Osteoblast (primary cell): ENCODE data around the gene NCAM1. TPM values are rescaled to one million over a fixed set of nuclear protein-coding genes. Genes with fewer than 3 reads are reported as not detected.

Experiments used
- DNase-seq: peaks from one replicate; pipeline ENCODE4 v3.0.0; 2011; ENCODE audit warnings: low spot score, mixed read lengths; ENCODE audit not compliant: insufficient read length; ENCODE audit errors: missing footprints
- H2AFZ ChIP-seq: 2 replicates; pipeline ENCODE4 v1.6.0; 2011; ENCODE audit warnings: mild to moderate bottlenecking, low read length
- H3K27ac ChIP-seq: 2 replicates; pipeline ENCODE4 v1.5.1; 2011; ENCODE audit warnings: mild to moderate bottlenecking, low read depth, low read length, moderate library complexity
- H3K27me3 ChIP-seq: 2 replicates; pipeline ENCODE4 v1.6.0; 2012; ENCODE audit warnings: mild to moderate bottlenecking, control low read depth, inconsistent platforms, low read length, moderate library complexity; ENCODE audit not compliant: insufficient read depth
- H3K36me3 ChIP-seq: 2 replicates; pipeline ENCODE4 v1.5.1; 2011; ENCODE audit warnings: mild to moderate bottlenecking, low read length, control low read depth, moderate library complexity; ENCODE audit not compliant: insufficient read depth
- H3K4me1 ChIP-seq: 2 replicates; pipeline ENCODE4 v1.5.1; 2011; ENCODE audit warnings: mild to moderate bottlenecking, low read length, control low read depth, moderate library complexity; ENCODE audit not compliant: insufficient read depth
- H3K4me2 ChIP-seq: 2 replicates; pipeline ENCODE4 v1.6.0; 2011; ENCODE audit warnings: mild to moderate bottlenecking, low read length; ENCODE audit not compliant: insufficient read depth
- H3K4me3 ChIP-seq: fragments of 200-600 bp; sonication (generic); 3 replicates; pipeline ENCODE4 v1.5.1; 2012; ENCODE audit warnings: mild to moderate bottlenecking, low read length, inconsistent platforms; ENCODE audit not compliant: insufficient read depth
- H3K79me2 ChIP-seq: 2 replicates; pipeline ENCODE4 v1.6.0; 2012; ENCODE audit warnings: mild to moderate bottlenecking, low read length, control low read depth, inconsistent platforms; ENCODE audit not compliant: insufficient read depth
- H3K9me3 ChIP-seq: 2 replicates; pipeline ENCODE4 v1.5.1; 2011; ENCODE audit warnings: low read depth, low read length, control low read depth
- H4K20me1 ChIP-seq: 2 replicates; pipeline ENCODE4 v1.6.0; 2012; ENCODE audit warnings: mild to moderate bottlenecking, low read length, control low read depth; ENCODE audit not compliant: insufficient read depth
- CTCF ChIP-seq: IDR thresholded peaks from 2 replicates; pipeline ENCODE4 v1.5.1; 2011; ENCODE audit warnings: mild to moderate bottlenecking, low read depth, low read length, moderate library complexity; ENCODE audit errors: extremely low read depth
- total RNA-seq: library from RNA; depleted of rRNA; stranded (reverse); fragments of >200 nt; gene quantifications from 2 replicates; pipeline ENCODE4 v1.2.3, GENCODE V29; 2012

NCAM1 gene
- total RNA-seq, 1 donor, result 2.2 TPM

GRCh38 chr11:113137713-113138529 is 176.7 kb downstream of the NCAM1 start:
- Histone ChIP-seq H3K36me3 (no peaks in the 10 kb centered on the region), H2AFZ (no peak overlapping the region), H3K27ac (no peak overlapping the region), H4K20me1 (no peaks in the 10 kb centered on the region), H3K79me2 (no peaks in the 10 kb centered on the region), H3K27me3 (no peaks in the 10 kb centered on the region), H3K4me2 (no peak overlapping the region), H3K4me1 (no peaks in the 10 kb centered on the region), H3K4me3 (no peak overlapping the region), H3K9me3 (no peaks in the 10 kb centered on the region)
- DNase-seq, result no peak
- no peak for TF ChIP-seq CTCF

- no peaks in the 10 kb centered on the region for H3K9me3 ChIP-seq
- H3K79me2 ChIP-seq, result no peaks in the 10 kb centered on the region
Observed at GRCh38 chr11:113138731-113139130, 177.5 kb downstream of the NCAM1 start.

GRCh38 chr11:113141010-113141409 is 179.8 kb downstream of the NCAM1 start:
- Histone ChIP-seq H3K27me3 (no peaks in the 10 kb centered on the region), H3K79me2 (no peaks in the 10 kb centered on the region), H3K4me1 (no peaks in the 10 kb centered on the region), H3K27ac (no peak overlapping the region), H3K4me3 (no peak overlapping the region), H4K20me1 (no peaks in the 10 kb centered on the region), H3K4me2 (no peak overlapping the region), H2AFZ (no peak overlapping the region), H3K36me3 (no peaks in the 10 kb centered on the region), H3K9me3 (no peaks in the 10 kb centered on the region)
- TF ChIP-seq CTCF, result no peak
- no peak for DNase-seq

More at GRCh38 chr11:113138731-113139130, 177.5 kb downstream of the NCAM1 start:
- Histone ChIP-seq H4K20me1 (no peaks in the 10 kb centered on the region), H3K4me2 (no peak overlapping the region), H3K4me1 (no peaks in the 10 kb centered on the region), H3K4me3 (no peak overlapping the region), H3K27ac (no peak overlapping the region), H3K36me3 (no peaks in the 10 kb centered on the region), H3K27me3 (no peaks in the 10 kb centered on the region), H2AFZ (no peak overlapping the region)
- TF ChIP-seq CTCF, result no peak
- DNase-seq, result no peak

- Histone ChIP-seq H3K4me3 (no peak overlapping the region), H4K20me1 (no peaks in the 10 kb centered on the region), H3K4me2 (no peak overlapping the region), H3K4me1 (no peaks in the 10 kb centered on the region), H3K27ac (no peak overlapping the region), H3K27me3 (no peaks in the 10 kb centered on the region), H3K79me2 (no peaks in the 10 kb centered on the region), H2AFZ (no peak overlapping the region), H3K9me3 (no peaks in the 10 kb centered on the region), H3K36me3 (no peaks in the 10 kb centered on the region)
- no peak for TF ChIP-seq CTCF
- no peak for DNase-seq
Observed at GRCh38 chr11:113142508-113142907, 181.3 kb downstream of the NCAM1 start.
